SU-DHL-6 (cell line): Measurements from ENCODE around the gene CCDC85C.

Experiments
- CTCF ChIP-seq: fragments of 200-600 bp; sonication (generic); IDR thresholded peaks from one replicate; pipeline ENCODE4 v1.5.1; 2017; ENCODE audit warnings: antibody characterized with exemption, mild to moderate bottlenecking, low read length, moderate library complexity; ENCODE audit not compliant: insufficient read depth, poor library complexity, severe bottlenecking
- EZH2phosphoT487 ChIP-seq: fragments of 200-600 bp; sonication (generic), shearing (Covaris generic); conservative IDR thresholded peaks from 2 replicates; pipeline ENCODE4 v1.6.1; 2018; ENCODE audit warnings: mild to moderate bottlenecking, antibody characterized with exemption, low read length, moderate library complexity, mixed read lengths

- no peak for TF ChIP-seq CTCF
- no peak for TF ChIP-seq EZH2phosphoT487
Measured at GRCh38 chr14:99626041-99626648, 22.1 kb upstream of the CCDC85C start.
